K562 (cell line): ENCODE data around the gene STARD6. TPM values are rescaled to one million over a fixed set of nuclear protein-coding genes. Genes with fewer than 3 reads are reported as not detected.
A peak's percentile ranks its signal among the peaks of the same experiment; 100 is the strongest.

Experiments used
- ARID4B ChIP-seq: sonication (generic); formaldehyde crosslinking; IDR thresholded peaks from 2 replicates; pipeline ENCODE4 v1.8.0; 2022; ENCODE audit warnings: mild to moderate bottlenecking, missing genetic modification reagents
- ELK1 ChIP-seq: sonication (generic); formaldehyde crosslinking; IDR thresholded peaks from 2 replicates; pipeline ENCODE4 v1.8.1; 2022; ENCODE audit warnings: missing genetic modification reagents
- GTF2F1 ChIP-seq: IDR thresholded peaks from 2 replicates; pipeline ENCODE4 v1.6.1; 2011; ENCODE audit warnings: low read depth, low read length, improper control_type of control experiment
- ID3 ChIP-seq, 2 experiments: fragments of 250-450 bp in 1 of 2; fragments of 450-650 bp in 1 of 2; sonication (Bioruptor Pico) in 1 of 2; IDR thresholded peaks; 2 replicates each; pipeline versions ENCODE4 v1.6.1 to v1.8.0; 2016 to 2021; ENCODE audit warnings: mild to moderate bottlenecking in 2 of 2, moderate library complexity in 2 of 2, missing compliant biosample characterization in 1 of 2, missing genetic modification characterization in 1 of 2
- MYBL2 ChIP-seq, 2 experiments: fragments of 450-650 bp in 1 of 2; sonication (generic) in 1 of 2; formaldehyde crosslinking in 1 of 2; IDR thresholded peaks; 2 replicates each; pipeline versions ENCODE4 v1.6.1 to v1.8.1; 2017 to 2022; ENCODE audit warnings: borderline replicate concordance in 1 of 2, inconsistent platforms in 1 of 2, low read depth in 1 of 2, mild to moderate bottlenecking in 1 of 2, missing genetic modification reagents in 1 of 2, moderate library complexity in 1 of 2
- NKRF ChIP-seq: fragments of 450-650 bp; IDR thresholded peaks from 2 replicates; pipeline ENCODE4 v1.6.1; 2016; ENCODE audit warnings: borderline replicate concordance
- NR2F6 ChIP-seq: fragments of 450-650 bp; formaldehyde crosslinking; IDR thresholded peaks from 2 replicates; pipeline ENCODE4 v1.4.0; 2020; ENCODE audit warnings: mild to moderate bottlenecking
- RBBP5 ChIP-seq: fragments of 200-600 bp; sonication (generic); IDR thresholded peaks from 2 replicates; pipeline ENCODE4 v1.6.1; 2012; ENCODE audit warnings: borderline replicate concordance, mild to moderate bottlenecking, low read length, control low read depth, inconsistent platforms; ENCODE audit not compliant: insufficient read depth, poor library complexity, severe bottlenecking
- YBX1 ChIP-seq: fragments of 450-650 bp; IDR thresholded peaks from 2 replicates; pipeline ENCODE4 v1.7.1; 2016; ENCODE audit warnings: mild to moderate bottlenecking
- ZNF717 ChIP-seq: fragments of 250-450 bp; sonication (Bioruptor Pico); IDR thresholded peaks from 2 replicates; pipeline ENCODE4 v1.5.0; 2021
- polyA plus RNA-seq, 8 experiments: library from polyadenylated mRNA; depleted of rRNA in 4 of 8; stranded (reverse) in 5 of 8; unstranded in 3 of 8; fragments of >200 nt; fragmentation: Nextera tagmentation in 2 of 8; fragmentation: Illumina TruSeq in 1 of 8; extraction: Ambion mirVana in 2 of 8; extraction: Trizol in 1 of 8; gene quantifications; 2 replicates each; pipeline versions ENCODE4 v1.2.1 to v1.2.3, GENCODE V29; 2011 to 2014; ENCODE audit warnings: inconsistent platforms in 1 of 8, missing spikeins in 1 of 8
- total RNA-seq, 7 experiments: library from RNA; depleted of rRNA in 6 of 7; stranded (reverse); fragments of >200 nt in 6 of 7; fragmentation: Illumina TruSeq in 2 of 7; extraction: Trizol in 2 of 7; gene quantifications; 2 replicates each; pipeline versions ENCODE4 v1.2.1 to v1.2.3, GENCODE V29; 2011 to 2021; ENCODE audit warnings: low replicate concordance in 1 of 7
- TF ChIP-seq, protein P1 (sequence below), 2 experiments: IDR thresholded peaks; 2 replicates each; pipeline ENCODE4 v1.6.1; 2012; ENCODE audit warnings: improper control_type of control experiment in 2 of 2, low read depth in 2 of 2, low read length in 2 of 2, borderline replicate concordance in 1 of 2
- TF ChIP-seq, protein P2 (sequence below): fragments of 450-650 bp; conservative IDR thresholded peaks from 2 replicates; pipeline ENCODE4 v1.6.1; 2016; ENCODE audit warnings: missing genetic modification characterization, low read depth, mild to moderate bottlenecking, control low read depth, missing compliant biosample characterization

The STARD6 gene
- total and polyA plus RNA-seq, 9 of the 15 experiments (the other 6 are each of a cell fraction or from before 2014, with no cell fraction given) = 0.11 to 0.15 TPM; not detected in 7

DNA sequence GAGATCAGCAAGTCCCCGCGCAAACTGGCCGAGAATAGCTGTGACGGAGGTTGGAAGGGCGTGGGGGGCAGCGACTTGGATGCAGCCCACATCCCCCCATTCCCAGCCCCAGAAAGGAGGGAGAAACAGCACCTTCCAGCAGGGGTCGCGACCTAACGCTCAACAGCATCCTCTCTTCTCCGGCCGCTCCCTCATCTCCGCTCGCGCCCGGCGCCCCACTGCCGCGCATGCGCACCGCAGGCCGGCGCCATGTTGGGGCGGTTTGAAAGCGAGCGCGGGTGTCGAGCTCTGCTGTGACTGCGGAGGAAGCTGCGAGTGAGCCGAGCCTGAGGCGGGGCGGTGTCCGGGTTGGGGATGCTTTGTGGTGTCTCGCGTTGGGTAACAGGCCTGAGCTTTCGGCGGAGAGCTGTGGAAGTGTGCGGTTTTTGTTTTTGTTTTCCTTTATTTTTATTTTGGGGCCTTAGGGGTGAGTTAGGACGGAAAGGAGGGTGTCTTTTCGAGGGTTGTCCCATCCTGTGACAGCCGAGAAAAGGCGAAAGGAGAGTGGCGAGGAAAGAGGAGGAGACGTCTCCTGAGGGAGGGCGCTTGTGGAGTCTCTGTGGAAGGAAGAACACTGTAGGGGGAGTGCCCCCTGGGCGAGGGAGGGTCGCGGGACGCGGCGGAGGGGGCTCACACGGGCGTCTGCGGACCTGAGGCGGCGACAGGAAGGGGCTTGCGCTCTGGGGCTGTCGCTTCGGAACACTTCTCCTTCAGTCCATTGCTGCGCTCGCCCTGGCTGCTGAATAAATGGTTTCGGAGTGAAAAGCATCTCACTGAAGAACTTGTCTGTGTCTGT, at the start of gene STARD6, which contains the start of gene C18orf54 (continued):
- TF ChIP-seq ELK1 (CRISPR knock-in tag) (no peak), NR2F6 (no peak), GTF2F1 (no peak), ZNF717 (CRISPR knock-in tag) (no peak), MYBL2 (IDR thresholded peaks at IDR 0.05; ENCODE audit: low read depth) (peak; percentile 41), MYBL2 (CRISPR knock-in tag; IDR thresholded peaks at IDR 0.05; ENCODE audit: borderline replicate concordance) (no peak), NKRF (no peak), RBBP5 (peak; percentile 65), YBX1 (no peak), ID3 (CRISPR knock-in tag; IDR thresholded peaks at IDR 0.05) (no peak), ID3 (tag; IDR thresholded peaks at IDR 0.05) (no peak), ARID4B (CRISPR knock-in tag) (no peak; the same call in 1 of the 2 replicates)
- TF ChIP-seq, protein P1, sequence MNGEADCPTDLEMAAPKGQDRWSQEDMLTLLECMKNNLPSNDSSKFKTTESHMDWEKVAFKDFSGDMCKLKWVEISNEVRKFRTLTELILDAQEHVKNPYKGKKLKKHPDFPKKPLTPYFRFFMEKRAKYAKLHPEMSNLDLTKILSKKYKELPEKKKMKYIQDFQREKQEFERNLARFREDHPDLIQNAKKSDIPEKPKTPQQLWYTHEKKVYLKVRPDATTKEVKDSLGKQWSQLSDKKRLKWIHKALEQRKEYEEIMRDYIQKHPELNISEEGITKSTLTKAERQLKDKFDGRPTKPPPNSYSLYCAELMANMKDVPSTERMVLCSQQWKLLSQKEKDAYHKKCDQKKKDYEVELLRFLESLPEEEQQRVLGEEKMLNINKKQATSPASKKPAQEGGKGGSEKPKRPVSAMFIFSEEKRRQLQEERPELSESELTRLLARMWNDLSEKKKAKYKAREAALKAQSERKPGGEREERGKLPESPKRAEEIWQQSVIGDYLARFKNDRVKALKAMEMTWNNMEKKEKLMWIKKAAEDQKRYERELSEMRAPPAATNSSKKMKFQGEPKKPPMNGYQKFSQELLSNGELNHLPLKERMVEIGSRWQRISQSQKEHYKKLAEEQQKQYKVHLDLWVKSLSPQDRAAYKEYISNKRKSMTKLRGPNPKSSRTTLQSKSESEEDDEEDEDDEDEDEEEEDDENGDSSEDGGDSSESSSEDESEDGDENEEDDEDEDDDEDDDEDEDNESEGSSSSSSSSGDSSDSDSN (IDR thresholded peaks at IDR 0.05; ENCODE audit: borderline replicate concordance in 1 of 2, low read depth in 2 of 2, low read length in 2 of 2) = 0 out of 4 replicates have a peak, but pooled peaks of 1 of the 2 experiments have one; percentile 24
- TF ChIP-seq, protein P2, sequence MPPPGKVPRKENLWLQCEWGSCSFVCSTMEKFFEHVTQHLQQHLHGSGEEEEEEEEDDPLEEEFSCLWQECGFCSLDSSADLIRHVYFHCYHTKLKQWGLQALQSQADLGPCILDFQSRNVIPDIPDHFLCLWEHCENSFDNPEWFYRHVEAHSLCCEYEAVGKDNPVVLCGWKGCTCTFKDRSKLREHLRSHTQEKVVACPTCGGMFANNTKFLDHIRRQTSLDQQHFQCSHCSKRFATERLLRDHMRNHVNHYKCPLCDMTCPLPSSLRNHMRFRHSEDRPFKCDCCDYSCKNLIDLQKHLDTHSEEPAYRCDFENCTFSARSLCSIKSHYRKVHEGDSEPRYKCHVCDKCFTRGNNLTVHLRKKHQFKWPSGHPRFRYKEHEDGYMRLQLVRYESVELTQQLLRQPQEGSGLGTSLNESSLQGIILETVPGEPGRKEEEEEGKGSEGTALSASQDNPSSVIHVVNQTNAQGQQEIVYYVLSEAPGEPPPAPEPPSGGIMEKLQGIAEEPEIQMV = no peak
